Measurements from ENCODE around the gene TSPYL6.

The TSPYL6 gene

DNA sequence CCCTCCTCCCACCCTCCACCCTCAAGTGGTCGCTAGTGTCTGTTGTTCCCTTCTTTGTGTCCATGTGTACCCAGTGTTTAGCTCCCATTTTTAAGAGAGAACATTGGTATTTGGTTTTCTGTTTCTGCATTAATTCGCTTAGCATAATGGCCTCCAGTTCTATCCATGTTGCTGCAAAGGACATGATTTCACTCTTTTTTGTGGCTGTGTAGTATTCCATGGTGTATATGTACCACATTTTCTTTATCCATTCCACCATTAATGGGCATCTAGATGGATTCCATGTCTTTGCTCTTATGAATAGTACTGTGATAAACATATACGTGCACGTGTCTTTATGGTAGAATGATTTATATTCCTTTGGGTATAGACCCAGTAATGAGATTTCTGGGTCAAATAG is 42.9 kb downstream of the TSPYL6 start:
- Histone ChIP-seq H3K27ac (ENCODE audit: low read length) (no peak overlapping the region), H3K9me3 (ENCODE audit: control insufficient read depth, low read depth, low read length) (no peaks in the 10 kb centered on the region), H3K27me3 (ENCODE audit: control insufficient read depth, insufficient read depth, low read length) (no peaks in the 10 kb centered on the region), H3K9ac (ENCODE audit: low read length) (no peak overlapping the region), H3K4me3 (ENCODE audit: low read length) (no peak overlapping the region), H3K4me1 (ENCODE audit: control insufficient read depth, low read depth, low read length) (no peaks in the 10 kb centered on the region), H3K36me3 (ENCODE audit: control insufficient read depth, low read depth, low read length) (no peaks in the 10 kb centered on the region)

DNA sequence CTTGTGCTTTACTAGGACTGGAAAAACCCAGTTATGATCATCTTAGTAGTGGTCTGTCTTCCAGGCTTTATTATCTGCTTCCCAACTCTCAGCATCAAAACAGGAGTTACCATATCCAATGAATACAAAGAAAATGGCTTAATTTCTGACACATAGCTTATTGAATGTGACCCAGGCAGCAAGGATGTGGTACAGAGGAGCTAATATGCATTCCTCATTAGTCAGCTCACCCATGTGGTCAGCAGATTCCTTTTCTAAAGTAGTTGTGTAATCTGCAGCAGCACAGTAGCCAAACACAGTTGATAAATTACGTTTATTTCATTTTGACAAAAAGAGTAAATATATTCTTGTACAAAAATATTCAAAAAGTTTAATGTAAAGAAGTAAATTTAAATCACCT is 43.6 kb downstream of the TSPYL6 start:
- H3K9ac ChIP-seq (ENCODE audit: low read length): no peak overlapping the region
- no peak overlapping the region for H3K27ac ChIP-seq (ENCODE audit: low read length)
- no peaks in the 10 kb centered on the region for H3K4me1 ChIP-seq (ENCODE audit: control insufficient read depth, low read depth, low read length)
- no peaks in the 10 kb centered on the region for H3K27me3 ChIP-seq (ENCODE audit: control insufficient read depth, insufficient read depth, low read length)
- no peaks in the 10 kb centered on the region for H3K9me3 ChIP-seq (ENCODE audit: control insufficient read depth, low read depth, low read length)
- H3K4me3 ChIP-seq (ENCODE audit: low read length): no peak overlapping the region
- no peaks in the 10 kb centered on the region for H3K36me3 ChIP-seq (ENCODE audit: control insufficient read depth, low read depth, low read length)

DNA sequence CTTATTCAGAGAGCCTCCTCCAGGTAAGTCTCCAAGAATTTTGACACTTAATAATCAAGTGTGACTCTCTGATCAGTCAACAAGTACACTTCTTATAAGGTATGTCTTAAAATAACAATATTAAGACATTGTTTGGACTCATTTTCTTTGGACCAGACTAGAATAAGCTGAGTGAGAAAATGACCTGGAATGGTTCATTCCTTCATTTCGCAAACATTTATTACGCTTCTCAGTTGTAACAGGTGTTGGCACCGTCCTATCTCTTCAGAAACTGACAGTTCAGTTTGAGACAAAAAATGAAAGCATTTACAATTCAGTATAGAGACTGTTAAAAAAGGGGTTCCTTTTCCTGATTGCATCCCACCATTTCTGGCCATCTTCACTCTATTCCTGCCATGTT is 46.6 kb downstream of the TSPYL6 start:
- Histone ChIP-seq H3K9ac (ENCODE audit: low read length) (no peak overlapping the region), H3K36me3 (ENCODE audit: control insufficient read depth, low read depth, low read length) (no peaks in the 10 kb centered on the region), H3K27ac (ENCODE audit: low read length) (no peak overlapping the region), H3K27me3 (ENCODE audit: control insufficient read depth, insufficient read depth, low read length) (no peaks in the 10 kb centered on the region), H3K4me3 (ENCODE audit: low read length) (no peak overlapping the region), H3K9me3 (ENCODE audit: control insufficient read depth, low read depth, low read length) (no peaks in the 10 kb centered on the region), H3K4me1 (ENCODE audit: control insufficient read depth, low read depth, low read length) (no peaks in the 10 kb centered on the region)

DNA sequence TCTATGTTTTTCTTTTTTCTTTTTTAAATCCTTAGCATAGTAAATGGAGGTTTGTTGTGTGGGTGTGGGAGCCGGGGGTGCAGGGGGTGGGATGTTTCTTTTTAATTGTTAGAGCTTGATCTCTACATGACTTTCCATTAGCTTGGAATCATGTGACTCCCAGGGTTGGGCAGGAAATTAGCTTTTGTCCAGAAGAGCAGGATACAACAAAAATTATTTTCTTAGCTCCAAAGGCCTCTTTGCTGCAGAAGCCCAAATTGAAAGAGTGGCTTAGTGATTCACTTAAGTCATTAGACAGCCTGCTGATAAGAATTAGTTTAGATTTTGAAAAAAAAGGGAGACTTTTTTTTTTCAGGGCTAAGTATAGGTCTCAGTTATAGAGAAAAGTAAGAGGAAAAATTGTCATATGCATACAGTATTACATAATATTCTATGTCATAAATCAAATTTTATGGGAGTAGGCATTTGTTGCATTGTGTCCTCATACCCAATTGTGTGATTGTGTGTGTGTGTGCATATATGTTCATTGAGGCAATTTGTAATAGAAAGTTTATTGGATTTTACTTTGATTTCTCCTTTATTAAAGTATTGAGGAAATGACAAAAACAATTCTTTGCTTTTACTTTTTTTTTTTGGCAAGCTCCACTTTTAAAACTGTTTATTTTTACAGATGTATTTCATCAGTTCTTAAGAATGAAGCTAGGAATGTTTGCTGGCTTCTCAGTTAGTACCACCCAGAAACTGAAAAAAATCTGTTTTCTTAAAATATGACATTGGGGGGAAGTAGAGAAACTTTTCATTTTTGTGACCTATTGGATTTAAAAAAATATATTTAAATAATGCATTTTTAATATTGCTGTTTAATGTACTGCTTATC is 47.4 kb downstream of the TSPYL6 start:
- Histone ChIP-seq H3K9ac (ENCODE audit: low read length) (no peak overlapping the region), H3K36me3 (ENCODE audit: control insufficient read depth, low read depth, low read length) (no peaks in the 10 kb centered on the region), H3K27me3 (ENCODE audit: control insufficient read depth, insufficient read depth, low read length) (no peaks in the 10 kb centered on the region), H3K27ac (ENCODE audit: low read length) (no peak overlapping the region), H3K9me3 (ENCODE audit: control insufficient read depth, low read depth, low read length) (no peaks in the 10 kb centered on the region), H3K4me3 (ENCODE audit: low read length) (no peak overlapping the region), H3K4me1 (ENCODE audit: control insufficient read depth, low read depth, low read length) (no peaks in the 10 kb centered on the region)

DNA sequence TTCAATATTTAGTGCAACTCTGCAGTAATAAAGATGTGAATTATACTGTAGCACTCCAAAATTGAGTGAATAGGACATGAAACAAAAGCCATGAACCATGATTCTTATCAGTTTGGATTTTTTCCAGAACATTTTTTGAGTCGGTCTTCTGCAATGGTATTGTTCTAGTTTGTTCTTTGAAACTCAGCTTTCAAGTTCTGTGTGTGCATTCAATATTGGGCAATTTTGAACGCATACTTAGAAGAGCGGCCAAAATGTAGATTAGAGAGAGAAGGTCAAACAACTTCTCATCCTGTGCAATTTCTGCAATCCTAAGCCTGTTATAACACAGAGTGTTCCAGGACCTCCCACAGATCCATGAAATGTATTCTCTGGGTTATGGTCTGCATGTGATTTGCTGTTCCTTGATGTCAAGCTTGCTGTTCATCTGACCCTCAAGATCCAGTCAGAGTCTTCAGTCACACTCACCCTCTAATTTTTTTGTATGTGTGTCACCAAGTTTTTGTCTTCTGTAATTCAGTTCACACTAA is 48.3 kb downstream of the TSPYL6 start:
- Histone ChIP-seq H3K4me3 (ENCODE audit: low read length) (no peak overlapping the region), H3K4me1 (ENCODE audit: control insufficient read depth, low read depth, low read length) (no peaks in the 10 kb centered on the region), H3K27ac (ENCODE audit: low read length) (no peak overlapping the region), H3K9me3 (ENCODE audit: control insufficient read depth, low read depth, low read length) (no peaks in the 10 kb centered on the region), H3K36me3 (ENCODE audit: control insufficient read depth, low read depth, low read length) (no peaks in the 10 kb centered on the region), H3K9ac (ENCODE audit: low read length) (no peak overlapping the region), H3K27me3 (ENCODE audit: control insufficient read depth, insufficient read depth, low read length) (no peaks in the 10 kb centered on the region)

DNA sequence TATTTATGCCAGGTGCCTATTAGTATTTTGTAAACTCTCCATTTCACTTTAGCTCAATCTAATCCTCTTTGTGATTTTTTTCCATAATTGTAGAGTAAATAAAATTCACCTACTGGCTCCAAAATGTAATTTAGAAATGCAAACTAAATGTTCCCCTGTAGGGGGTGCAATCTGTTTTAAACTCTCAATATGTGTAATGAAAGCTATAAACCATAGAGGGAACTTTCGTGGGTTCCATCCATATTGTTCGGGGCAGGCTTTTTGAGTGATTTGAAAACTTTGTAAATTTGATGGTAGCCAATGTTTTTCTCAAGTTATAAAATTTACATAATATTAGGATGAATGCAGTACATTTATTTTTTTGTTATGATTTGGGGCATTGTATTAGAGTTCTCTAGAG is 49.4 kb downstream of the TSPYL6 start:
- Histone ChIP-seq H3K9ac (ENCODE audit: low read length) (no peak overlapping the region), H3K36me3 (ENCODE audit: control insufficient read depth, low read depth, low read length) (no peaks in the 10 kb centered on the region), H3K27me3 (ENCODE audit: control insufficient read depth, insufficient read depth, low read length) (no peaks in the 10 kb centered on the region), H3K4me1 (ENCODE audit: control insufficient read depth, low read depth, low read length) (no peaks in the 10 kb centered on the region), H3K4me3 (ENCODE audit: low read length) (no peak overlapping the region), H3K27ac (ENCODE audit: low read length) (no peak overlapping the region), H3K9me3 (ENCODE audit: control insufficient read depth, low read depth, low read length) (no peaks in the 10 kb centered on the region)

DNA sequence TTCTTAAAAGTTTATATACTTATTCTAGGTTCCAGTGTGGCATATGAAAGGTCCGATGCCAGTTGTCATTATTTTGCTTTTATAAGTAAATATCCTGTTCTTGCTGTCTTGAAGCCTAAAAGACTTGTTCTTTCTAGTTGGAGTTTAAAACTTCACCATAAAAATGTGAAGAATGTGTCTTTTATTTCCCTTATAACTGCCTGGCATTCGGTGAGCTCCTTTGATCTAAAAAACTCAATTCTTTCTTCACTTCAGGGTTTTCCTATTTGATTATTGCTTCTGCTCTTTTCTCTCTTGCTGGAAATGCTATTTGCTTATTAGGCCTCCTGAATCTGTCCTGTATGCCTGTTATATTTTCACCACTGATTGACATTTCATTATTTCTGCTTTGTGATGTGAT is 51.6 kb downstream of the TSPYL6 start:
- no peak overlapping the region for H3K9ac ChIP-seq (ENCODE audit: low read length)
- no peaks in the 10 kb centered on the region for H3K27me3 ChIP-seq (ENCODE audit: control insufficient read depth, insufficient read depth, low read length)
- H3K4me3 ChIP-seq (ENCODE audit: low read length): no peak overlapping the region
- no peak overlapping the region for H3K27ac ChIP-seq (ENCODE audit: low read length)
- no peaks in the 10 kb centered on the region for H3K36me3 ChIP-seq (ENCODE audit: control insufficient read depth, low read depth, low read length)
- no peaks in the 10 kb centered on the region for H3K9me3 ChIP-seq (ENCODE audit: control insufficient read depth, low read depth, low read length)
- no peaks in the 10 kb centered on the region for H3K4me1 ChIP-seq (ENCODE audit: control insufficient read depth, low read depth, low read length)

Measured in iPS-18a (cell line).